GM12892 (cell line): Measurements from ENCODE around the gene SEMA6B.

Source experiments
- POLR2A ChIP-seq: IDR thresholded peaks from 2 replicates; pipeline ENCODE4 v1.6.1; 2011; ENCODE audit warnings: low read depth, low read length, control low read depth
- POLR2AphosphoS5 ChIP-seq: IDR thresholded peaks from 2 replicates; pipeline ENCODE4 v1.6.1; 2011; ENCODE audit warnings: low read depth, low read length, control low read depth
- TAF1 ChIP-seq: IDR thresholded peaks from 2 replicates; pipeline ENCODE4 v1.6.1; 2011; ENCODE audit warnings: low read depth, mild to moderate bottlenecking, control low read depth, low read length, borderline replicate concordance

DNA sequence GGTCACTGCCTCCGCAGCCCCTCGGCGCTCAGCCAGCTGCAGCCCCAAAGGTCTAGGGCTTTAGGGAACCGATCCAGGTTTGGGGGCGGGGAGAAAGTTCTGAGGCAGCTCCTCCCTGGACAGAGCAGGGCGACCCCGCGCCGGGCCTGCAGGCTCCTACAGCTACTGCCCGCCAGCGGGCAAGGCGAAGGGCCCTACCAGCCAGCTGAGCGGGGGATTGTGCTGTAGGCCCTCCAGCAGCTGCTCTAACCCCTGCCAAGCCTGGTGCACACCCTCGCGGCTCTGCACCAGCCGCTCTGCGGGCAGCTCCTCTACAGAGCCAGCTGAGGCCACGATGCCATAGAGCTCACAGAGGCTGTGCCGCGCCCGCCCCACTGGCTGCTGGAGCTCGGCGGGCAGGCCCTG is 55.2 kb downstream of the SEMA6B start:
- TF ChIP-seq POLR2A (no peak), TAF1 (no peak), POLR2AphosphoS5 (no peak)
